22Rv1 (cell line): ENCODE results near the gene ZNF600.
"Not testable (repeated sequence)": the region's sequence is repeated elsewhere in the genome, so short reads cannot be mapped to it uniquely, and the experiment has no call there.

Experiments
- CTCF ChIP-seq: fragments of 450-650 bp; IDR thresholded peaks from 2 replicates; pipeline ENCODE4 v1.5.1; 2017; ENCODE audit warnings: mild to moderate bottlenecking
- ZFX ChIP-seq: fragments of 450-650 bp; IDR thresholded peaks from 2 replicates; pipeline ENCODE4 v1.6.1; 2017; ENCODE audit warnings: antibody characterized with exemption, borderline replicate concordance

- TF ChIP-seq CTCF, ZFX: not testable (repeated sequence)
Measured at GRCh38 chr19:52741371-52741770, 45.2 kb downstream of the ZNF600 start.
